Testis (tissue), 3 donors: Measurements from ENCODE around the gene GTPBP10. TPM values are rescaled to one million over a fixed set of nuclear protein-coding genes. Genes with fewer than 3 reads are reported as not detected.

Source experiments
- DNase-seq: peaks from one replicate; pipeline ENCODE4 v3.0.0-alpha.2; 2019
- H3K27ac ChIP-seq, 2 donors: fragments of 200-600 bp; sonication (generic); one replicate each; pipeline ENCODE4 v1.5.1; 2019
- H3K27me3 ChIP-seq: fragments of 200-600 bp; sonication (generic); one replicate; pipeline ENCODE4 v1.5.1; 2019
- H3K36me3 ChIP-seq: fragments of 200-600 bp; sonication (generic); one replicate; pipeline ENCODE4 v1.5.1; 2017; ENCODE audit warnings: low read depth; ENCODE audit errors: missing control alignments
- H3K4me1 ChIP-seq: fragments of 200-600 bp; sonication (generic); one replicate; pipeline ENCODE4 v1.5.1; 2019
- H3K4me3 ChIP-seq, 2 donors: fragments of 200-600 bp; sonication (generic); one replicate each; pipeline ENCODE4 v1.5.1; 2017 to 2019
- H3K9me3 ChIP-seq: fragments of 200-600 bp; sonication (generic); one replicate; pipeline ENCODE4 v1.5.1; 2017
- POLR2A ChIP-seq: fragments of 450-650 bp; IDR thresholded peaks from one replicate; pipeline ENCODE4 v1.6.1; 2017; ENCODE audit warnings: antibody characterized with exemption, mild to moderate bottlenecking, moderate library complexity
- WGBS, 2 donors: methylation state at CpG; one replicate each; pipeline ENCODE4 v1.1.5; 2018; 5-methylcytosine and 5-hydroxymethylcytosine counted together
- intact Hi-C: fragments of 100-400 bp; cut with DNase I; formaldehyde crosslinking; loops from one replicate; pipeline ENCODE4 v1.15.1; 2023; ENCODE audit warnings: low total_unique reads
- polyA plus RNA-seq: library from polyadenylated mRNA; stranded (reverse); fragments of 350-450 nt; fragmentation: Illumina TruSeq; extraction: RNeasy Lipid Tissue Mini Kit (QIAGEN cat#74804); gene quantifications from one replicate; pipeline ENCODE4 v1.2.3, GENCODE V29; 2014; ENCODE audit warnings: low read depth, low replicate concordance; ENCODE audit not compliant: insufficient read depth
- total RNA-seq, 2 donors: library from RNA; depleted of rRNA; stranded (reverse); fragments of >200 nt; gene quantifications; one replicate each; pipeline ENCODE4 v1.2.3, GENCODE V29; 2016
- TF ChIP-seq, protein P1 (sequence below), 3 experiments: fragments of 450-650 bp in 2 of 3; fragments of 200-600 bp in 1 of 3; sonication (generic) in 1 of 3; IDR thresholded peaks; one replicate each; pipeline ENCODE4 v1.5.1; 2016 to 2019; ENCODE audit warnings: antibody characterized with exemption in 3 of 3, mild to moderate bottlenecking in 2 of 3, moderate library complexity in 1 of 3

Gene GTPBP10
- total and polyA plus RNA-seq, 3 donors from 2014 or later, result 14.6 to 25.6 (median 16.6) TPM

DNA sequence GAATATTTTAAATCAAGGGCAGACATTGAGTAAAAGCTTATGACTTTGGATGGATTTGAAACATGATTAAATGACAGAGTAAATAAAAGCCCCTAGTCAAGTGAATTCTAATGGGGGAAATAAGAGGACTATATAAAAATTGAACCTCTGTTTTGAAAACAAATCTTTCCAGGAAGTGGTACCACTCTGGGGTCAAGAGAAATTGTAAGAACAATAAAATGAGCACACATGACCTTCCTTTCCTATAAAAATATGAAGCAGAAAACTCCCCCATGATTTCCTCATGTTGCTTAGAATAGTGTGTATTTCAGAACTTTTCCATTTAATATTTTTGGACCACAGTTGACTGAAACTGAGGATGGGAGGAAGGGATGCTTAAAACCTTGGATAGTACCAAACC is 44.4 kb downstream of the GTPBP10 start:
- H3K4me3 ChIP-seq, result no peak overlapping the region
- TF ChIP-seq, protein P1, sequence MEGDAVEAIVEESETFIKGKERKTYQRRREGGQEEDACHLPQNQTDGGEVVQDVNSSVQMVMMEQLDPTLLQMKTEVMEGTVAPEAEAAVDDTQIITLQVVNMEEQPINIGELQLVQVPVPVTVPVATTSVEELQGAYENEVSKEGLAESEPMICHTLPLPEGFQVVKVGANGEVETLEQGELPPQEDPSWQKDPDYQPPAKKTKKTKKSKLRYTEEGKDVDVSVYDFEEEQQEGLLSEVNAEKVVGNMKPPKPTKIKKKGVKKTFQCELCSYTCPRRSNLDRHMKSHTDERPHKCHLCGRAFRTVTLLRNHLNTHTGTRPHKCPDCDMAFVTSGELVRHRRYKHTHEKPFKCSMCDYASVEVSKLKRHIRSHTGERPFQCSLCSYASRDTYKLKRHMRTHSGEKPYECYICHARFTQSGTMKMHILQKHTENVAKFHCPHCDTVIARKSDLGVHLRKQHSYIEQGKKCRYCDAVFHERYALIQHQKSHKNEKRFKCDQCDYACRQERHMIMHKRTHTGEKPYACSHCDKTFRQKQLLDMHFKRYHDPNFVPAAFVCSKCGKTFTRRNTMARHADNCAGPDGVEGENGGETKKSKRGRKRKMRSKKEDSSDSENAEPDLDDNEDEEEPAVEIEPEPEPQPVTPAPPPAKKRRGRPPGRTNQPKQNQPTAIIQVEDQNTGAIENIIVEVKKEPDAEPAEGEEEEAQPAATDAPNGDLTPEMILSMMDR (IDR thresholded peaks at IDR 0.05), result no peak
- TF ChIP-seq POLR2A, result no peak
- no peak overlapping the region for H3K27ac ChIP-seq
- no peaks in the 10 kb centered on the region for H3K27me3 ChIP-seq
- DNase-seq, result no peak
- H3K36me3 ChIP-seq, result no peaks in the 10 kb centered on the region
- no peaks in the 10 kb centered on the region for H3K9me3 ChIP-seq
- intact Hi-C loops, result no loop called here
- no peaks in the 10 kb centered on the region for H3K4me1 ChIP-seq

GRCh38 chr7:90391488-90391887 is 45.0 kb downstream of the GTPBP10 start:
- no peak for DNase-seq
- 72 to 78% methylated on average over 5 of the region's 5 CpGs for WGBS, 2 donors
- H3K27me3 ChIP-seq, result no peaks in the 10 kb centered on the region
- H3K36me3 ChIP-seq, result no peaks in the 10 kb centered on the region
- TF ChIP-seq POLR2A, result no peak
- TF ChIP-seq, protein P1 (IDR thresholded peaks at IDR 0.05), result no peak
- H3K27ac ChIP-seq, result no peak overlapping the region
- H3K4me1 ChIP-seq, result no peaks in the 10 kb centered on the region
- no peak overlapping the region for H3K4me3 ChIP-seq
- intact Hi-C loops, result no loop called here
- H3K9me3 ChIP-seq, result no peaks in the 10 kb centered on the region

GRCh38 chr7:90396420-90396819 is 49.9 kb downstream of the GTPBP10 start:
- Histone ChIP-seq H3K9me3 (no peaks in the 10 kb centered on the region), H3K4me1 (no peaks in the 10 kb centered on the region), H3K36me3 (no peaks in the 10 kb centered on the region), H3K27ac (no peak overlapping the region), H3K27me3 (no peaks in the 10 kb centered on the region), H3K4me3 (no peak overlapping the region)
- intact Hi-C loops, result no loop called here
- TF ChIP-seq, protein P1 (IDR thresholded peaks at IDR 0.05), result no peak
- TF ChIP-seq POLR2A, result no peak
- WGBS, 2 donors, result 87 to 88% methylated on average over 4 of the region's 4 CpGs
- no peak for DNase-seq

GRCh38 chr7:90401989-90402388 is 55.5 kb downstream of the GTPBP10 start:
- peaks cover 14% of the 10 kb centered on the region for H3K4me1 ChIP-seq
- 21 to 30% methylated on average over 4 of the region's 4 CpGs for WGBS, 2 donors
- H3K9me3 ChIP-seq, result no peaks in the 10 kb centered on the region
- H3K36me3 ChIP-seq, result no peaks in the 10 kb centered on the region
- H3K27ac ChIP-seq, result no peak overlapping the region
- no peaks in the 10 kb centered on the region for H3K27me3 ChIP-seq
- no peak overlapping the region for H3K4me3 ChIP-seq
- TF ChIP-seq, protein P1 (IDR thresholded peaks at IDR 0.05), result no peak
- no peak for TF ChIP-seq POLR2A
- intact Hi-C loops, result no loop called here
- peak; percentile 59 for DNase-seq

- intact Hi-C loops, result no loop called here
- peak overlapping the region; percentile 70 to 87 for H3K4me3 ChIP-seq
These were observed 56.3 kb downstream of the GTPBP10 start for GRCh38 chr7:90402785-90403173.

More at GRCh38 chr7:90402785-90403173, 56.3 kb downstream of the GTPBP10 start:
- TF ChIP-seq POLR2A, result no peak
- TF ChIP-seq, protein P1 (IDR thresholded peaks at IDR 0.05), result no peak
- Histone ChIP-seq H3K9me3 (no peaks in the 10 kb centered on the region), H3K27ac (peak overlapping the region; percentile 94), H3K4me1 (peaks cover 14% of the 10 kb centered on the region), H3K36me3 (no peaks in the 10 kb centered on the region), H3K27me3 (no peaks in the 10 kb centered on the region)
- 13 to 20% methylated on average over 1 of the region's 1 CpG for WGBS, 2 donors
- DNase-seq, result no peak
